K562 (cell line): ENCODE measurements around the gene DLX3. TPM values are rescaled to one million over a fixed set of nuclear protein-coding genes. Genes with fewer than 3 reads are reported as not detected.

ENCODE experiments used
- ATAC-seq: fragments of 200-7000 bp; cut with Tn5 transposase; 3 replicates; pipeline ENCODE4 v1.9.1; 2020; ENCODE audit warnings: moderate library complexity
- BruUV-seq: library from RNA; stranded (reverse); fragments of 400-500 nt; replicated peaks from 2 replicates; lab custom pipeline; 2021; lab: Mats Ljungman, UMichigan
- CTCF ChIA-PET: fragments of 300-600 bp; formaldehyde crosslinking; extraction: SDS; loops from one replicate; lab custom pipeline; 2021; ENCODE audit warnings: low intra/inter-chr PET ratio; lab: Yijun Ruan, JAX
- POLR2A ChIA-PET: fragments of 300-600, 350-650 bp; sonication (Branson Sonifier 250); formaldehyde crosslinking; extraction: SDS; loops from one replicate; lab custom pipeline; 2021; ENCODE audit warnings: antibody characterized with exemption, inconsistent platforms; lab: Yijun Ruan, JAX
- DNase-seq, 4 experiments: peaks; one replicate each; pipeline versions ENCODE4 v3.0.0 to v3.0.0-alpha.2; 2011 to 2018; ENCODE audit warnings: low spot score in 3 of 4, mixed read lengths in 3 of 4; ENCODE audit errors: extremely low read depth in 1 of 4
- FAIRE-seq: peaks from 2 replicates; lab custom pipeline; 2011; peaks lifted over from hg19 to GRCh38; lab: Jason Lieb, UNC
- H2AFZ ChIP-seq: 2 replicates; pipeline ENCODE4 v1.6.0; 2011; ENCODE audit warnings: low read depth, low read length, control low read depth, inconsistent platforms
- H3K27ac ChIP-seq: fragments of 200-600 bp; 3 replicates; pipeline ENCODE4 v1.8.0; 2011; ENCODE audit warnings: low read depth, mild to moderate bottlenecking, control low read depth, inconsistent platforms, low read length, moderate library complexity, mixed read lengths; ENCODE audit errors: extremely low read depth
- H3K27me3 ChIP-seq, 2 experiments: fragments of 300-600 bp in 1 of 2; 2 replicates in 1 of 2; 3 replicates in 1 of 2; pipeline versions ENCODE4 v1.6.0 to v1.8.0; 2011; ENCODE audit warnings: inconsistent platforms in 2 of 2, low read length in 2 of 2, mild to moderate bottlenecking in 1 of 2, mixed read lengths in 1 of 2, moderate library complexity in 1 of 2; ENCODE audit not compliant: control insufficient read depth in 2 of 2, insufficient read depth in 2 of 2
- H3K36me3 ChIP-seq: fragments of 300-600 bp; 3 replicates; pipeline ENCODE4 v1.8.0; 2011; ENCODE audit warnings: mild to moderate bottlenecking, low read length, inconsistent platforms; ENCODE audit not compliant: control insufficient read depth, insufficient read depth
- H3K4me1 ChIP-seq, 2 experiments: fragments of 200-600 bp in 1 of 2; replicated peaks in 1 of 2; 2 replicates in 1 of 2; 3 replicates in 1 of 2; pipeline versions ENCODE4 v1.5.1 to v1.8.0; 2011; ENCODE audit warnings: inconsistent platforms in 2 of 2, low read length in 2 of 2, mild to moderate bottlenecking in 1 of 2, mixed read lengths in 1 of 2, moderate library complexity in 1 of 2; ENCODE audit not compliant: control insufficient read depth in 2 of 2, insufficient read depth in 2 of 2
- H3K4me2 ChIP-seq: 2 replicates; pipeline ENCODE4 v1.6.1; 2011; ENCODE audit warnings: low read length, control low read depth, inconsistent platforms, mixed read lengths; ENCODE audit not compliant: insufficient read depth
- H3K4me3 ChIP-seq: fragments of 200-600 bp; sonication (generic), shearing (Covaris generic); 2 replicates; pipeline ENCODE4 v1.5.1; 2016; ENCODE audit warnings: control low read depth, inconsistent platforms
- H3K79me2 ChIP-seq: fragments of 200-600 bp; 3 replicates; pipeline ENCODE4 v1.8.0; 2011; ENCODE audit warnings: low read length, inconsistent platforms; ENCODE audit not compliant: control insufficient read depth, insufficient read depth
- H3K9ac ChIP-seq, 2 experiments: 2 replicates each; pipeline versions ENCODE4 v1.6.0 to v1.6.1; 2011; ENCODE audit warnings: low read depth in 2 of 2, low read length in 2 of 2, control low read depth in 1 of 2, inconsistent platforms in 1 of 2, mild to moderate bottlenecking in 1 of 2, mixed read lengths in 1 of 2; ENCODE audit not compliant: insufficient read depth in 1 of 2
- H3K9me1 ChIP-seq: one replicate; pipeline ENCODE4 v1.6.0; 2011; ENCODE audit warnings: inconsistent platforms, mild to moderate bottlenecking, low read length, moderate library complexity; ENCODE audit not compliant: control insufficient read depth, insufficient read depth
- H3K9me3 ChIP-seq: replicated peaks from 2 replicates; pipeline ENCODE4 v1.5.1; 2011; ENCODE audit warnings: low read depth, low read length, inconsistent platforms; ENCODE audit not compliant: control insufficient read depth, insufficient read depth
- H4K20me1 ChIP-seq: replicated peaks from 2 replicates; pipeline ENCODE4 v1.6.1; 2011; ENCODE audit warnings: low read length, inconsistent platforms, mixed read lengths; ENCODE audit not compliant: control insufficient read depth, insufficient read depth
- CREBBP ChIP-seq: IDR thresholded peaks from one replicate; pipeline ENCODE4 v1.6.1; 2012; ENCODE audit warnings: low read depth, mild to moderate bottlenecking, control low read depth, inconsistent platforms, low read length
- HMBOX1 ChIP-seq: sonication (generic); IDR thresholded peaks from 2 replicates; pipeline ENCODE4 v1.6.1; 2016
- NR2C1 ChIP-seq, 2 experiments: fragments of 450-650 bp; IDR thresholded peaks; 2 replicates each; pipeline ENCODE4 v1.6.1; 2017; ENCODE audit warnings: mild to moderate bottlenecking in 2 of 2, antibody characterized with exemption in 1 of 2, inconsistent platforms in 1 of 2, missing compliant biosample characterization in 1 of 2, missing genetic modification characterization in 1 of 2
- RBM25 ChIP-seq: fragments of 200-400 bp; formaldehyde crosslinking; IDR thresholded peaks from 2 replicates; pipeline ENCODE4 v1.6.1; 2018; ENCODE audit warnings: low read length, low read depth, moderate library complexity; ENCODE audit not compliant: severe bottlenecking
- USF1 ChIP-seq: sonication (generic); formaldehyde crosslinking; IDR thresholded peaks from 2 replicates; pipeline ENCODE4 v1.9.0; 2022; ENCODE audit warnings: mild to moderate bottlenecking, missing genetic modification reagents
- ZBTB34 ChIP-seq: fragments of 250-450 bp; sonication (Bioruptor Pico); IDR thresholded peaks from 2 replicates; pipeline ENCODE4 v1.8.0; 2021; ENCODE audit warnings: mild to moderate bottlenecking, moderate library complexity
- ZFP36 ChIP-seq: fragments of 150-350 bp; IDR thresholded peaks from 2 replicates; pipeline ENCODE4 v1.6.1; 2018; ENCODE audit warnings: low read length, low read depth; ENCODE audit not compliant: partially characterized antibody
- ZNF224 ChIP-seq: sonication (generic); formaldehyde crosslinking; IDR thresholded peaks from 2 replicates; pipeline ENCODE4 v1.8.0; 2022; ENCODE audit warnings: mild to moderate bottlenecking, missing genetic modification reagents
- ZNF282 ChIP-seq: sonication (generic); formaldehyde crosslinking; IDR thresholded peaks from 2 replicates; pipeline ENCODE4 v1.8.1; 2023; ENCODE audit warnings: missing genetic modification reagents
- ZNF408 ChIP-seq: fragments of 250-450 bp; sonication (Bioruptor Pico); IDR thresholded peaks from 2 replicates; pipeline ENCODE4 v1.4.0; 2020; ENCODE audit warnings: low read depth, mild to moderate bottlenecking, moderate library complexity
- WGBS: fragments of 100-300 bp; shearing (Covaris generic); methylation state at CpG from one replicate; pipeline ENCODE4 v1.1.6; 2016; ENCODE audit warnings: low coverage, mixed read lengths; ENCODE audit not compliant: insufficient coverage; ENCODE audit errors: missing lambda C conversion rate; 5-methylcytosine and 5-hydroxymethylcytosine counted together
- in situ Hi-C: fragments of 300-500 bp; cut with MboI; formaldehyde crosslinking; loops from 4 replicates; pipeline ENCODE4 v1.15.0; 2018; ENCODE audit warnings: inconsistent platforms, mixed read lengths
- intact Hi-C: fragments of 100-400 bp; cut with micrococcal nuclease; formaldehyde crosslinking; loops from 2 replicates; pipeline ENCODE4 v1.14.2; 2022
- polyA plus RNA-seq, 8 experiments: library from polyadenylated mRNA; depleted of rRNA in 4 of 8; stranded (reverse) in 5 of 8; unstranded in 3 of 8; fragments of >200 nt; fragmentation: Nextera tagmentation in 2 of 8; fragmentation: Illumina TruSeq in 1 of 8; extraction: Ambion mirVana in 2 of 8; extraction: Trizol in 1 of 8; gene quantifications; 2 replicates each; pipeline versions ENCODE4 v1.2.1 to v1.2.3, GENCODE V29; 2011 to 2014; ENCODE audit warnings: inconsistent platforms in 1 of 8, missing spikeins in 1 of 8
- total RNA-seq, 7 experiments: library from RNA; depleted of rRNA in 6 of 7; stranded (reverse); fragments of >200 nt in 6 of 7; fragmentation: Illumina TruSeq in 2 of 7; extraction: Trizol in 2 of 7; gene quantifications; 2 replicates each; pipeline versions ENCODE4 v1.2.1 to v1.2.3, GENCODE V29; 2011 to 2021; ENCODE audit warnings: low replicate concordance in 1 of 7

DLX3 gene
- total and polyA plus RNA-seq, 9 of the 15 experiments (the other 6 are each of a cell fraction or from before 2014, with no cell fraction given), result not detected

GRCh38 chr17:49949634-49950033, 45.4 kb downstream of the DLX3 start:
- DNase-seq (no peak), FAIRE-seq (no peak), ATAC-seq (no peak)
- Histone ChIP-seq H3K36me3 (no peaks in the 10 kb centered on the region), H4K20me1 (peaks cover 8% of the 10 kb centered on the region), H3K4me1 (no peaks in the 10 kb centered on the region), H3K9me3 (no peaks in the 10 kb centered on the region), H3K27me3 (peaks cover 23 to 79% of the 10 kb centered on the region in 2 experiments), H3K27ac (no peak overlapping the region), H3K79me2 (no peaks in the 10 kb centered on the region), H2AFZ (no peak overlapping the region), H3K9me1 (no peaks in the 10 kb centered on the region), H3K9ac (no peak overlapping the region), H3K4me2 (no peak overlapping the region), H3K4me3 (no peak overlapping the region)
- 0% methylated on average over 2 of the region's 2 CpGs for WGBS
- no TSS peak for BruUV-seq
- TF ChIP-seq ZBTB34 (CRISPR knock-in tag), result no peak
- no peak for TF ChIP-seq ZNF224
- TF ChIP-seq ZNF408, result no peak
- TF ChIP-seq HMBOX1, result no peak
- peak; percentile 69 for TF ChIP-seq RBM25
- no peak for TF ChIP-seq ZNF282 (CRISPR knock-in tag)
- TF ChIP-seq ZFP36, result peak; percentile 24
- TF ChIP-seq NR2C1 (IDR thresholded peaks at IDR 0.05), result no peak
- TF ChIP-seq NR2C1 (tag; IDR thresholded peaks at IDR 0.05), result no peak
- no peak for TF ChIP-seq USF1 (CRISPR knock-in tag)
- no peak for TF ChIP-seq CREBBP
- POLR2A ChIA-PET, result no interaction called here
- in situ Hi-C loops (no loop called here), intact Hi-C loops (no loop called here)
- CTCF ChIA-PET, result no interaction called here
